ENCODE data around the gene CBFB.

GRCh38 chr16:66988197-66988788, 40.7 kb upstream of the CBFB start, which contains the start of gene CES4A:
- TF ChIP-seq CTCF (IDR thresholded peaks at IDR 0.05; ENCODE audit: low read length) (no peak), EZH2 (IDR thresholded peaks at IDR 0.05; ENCODE audit: borderline replicate concordance, low read length) (no peak)

Data from OCI-LY1 (cell line).